Type B pancreatic cell (in vitro differentiated cells): Measurements from ENCODE around the gene CCDC97. TPM values are rescaled to one million over a fixed set of nuclear protein-coding genes. Genes with fewer than 3 reads are reported as not detected.
A peak's percentile ranks its signal among the peaks of the same experiment; 100 is the strongest.

Experiments used
- DNase-seq: peaks from one replicate; pipeline ENCODE4 v3.0.0; 2021; ENCODE audit warnings: mixed read lengths; ENCODE audit not compliant: unreplicated experiment; ENCODE audit errors: extremely low spot score
- H3K27ac Mint-ChIP-seq: 2 replicates; pipeline ENCODE4 v1.8.0; 2021; ENCODE audit warnings: mild to moderate bottlenecking, mixed read lengths
- H3K27me3 Mint-ChIP-seq: 2 replicates; pipeline ENCODE4 v1.8.0; 2021; ENCODE audit warnings: mixed read lengths
- H3K36me3 Mint-ChIP-seq: 2 replicates; pipeline ENCODE4 v1.8.0; 2021; ENCODE audit warnings: mixed read lengths
- H3K4me1 Mint-ChIP-seq: one replicate; pipeline ENCODE4 v1.8.0; 2021; ENCODE audit warnings: mixed read lengths; ENCODE audit not compliant: unreplicated experiment
- H3K4me3 Mint-ChIP-seq: 2 replicates; pipeline ENCODE4 v1.8.0; 2021; ENCODE audit warnings: mild to moderate bottlenecking, mixed read lengths
- H3K9me3 Mint-ChIP-seq: 2 replicates; pipeline ENCODE4 v1.8.0; 2021; ENCODE audit warnings: mixed read lengths
- total RNA-seq: library from RNA; stranded (reverse); gene quantifications from 2 replicates; pipeline ENCODE4 v1.2.1, GENCODE V29; 2021; ENCODE audit warnings: low replicate concordance
- TF ChIP-seq, protein P1 (sequence below): fragments of 200-600 bp; sonication (generic); conservative IDR thresholded peaks from 2 replicates; pipeline ENCODE4 v1.5.0; 2021; ENCODE audit warnings: antibody characterized with exemption, mild to moderate bottlenecking

Gene CCDC97
- total RNA-seq, 1 donor from 2014 or later: 42.6 TPM

DNA sequence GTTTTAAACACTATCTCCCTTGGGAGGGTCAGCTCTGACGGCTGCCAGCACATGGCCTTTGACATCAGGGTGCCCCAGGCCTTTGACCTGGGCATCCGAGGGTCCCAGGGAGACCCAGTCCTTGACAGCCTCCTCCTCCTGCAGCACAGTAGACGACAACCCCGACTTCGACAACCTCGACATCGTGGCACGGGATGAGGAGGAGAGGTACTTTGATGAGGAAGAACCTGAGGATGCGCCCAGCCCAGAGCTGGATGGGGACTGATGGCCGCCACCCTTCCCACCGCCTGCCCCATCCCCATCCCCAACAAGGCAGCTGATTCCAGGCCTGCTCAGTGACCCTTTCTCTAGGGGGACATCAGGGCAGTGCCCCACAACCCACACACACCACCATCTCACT, 12.5 kb downstream of the CCDC97 start:
- no peaks in the 10 kb centered on the region for H3K36me3 Mint-ChIP-seq
- TF ChIP-seq, protein P1, sequence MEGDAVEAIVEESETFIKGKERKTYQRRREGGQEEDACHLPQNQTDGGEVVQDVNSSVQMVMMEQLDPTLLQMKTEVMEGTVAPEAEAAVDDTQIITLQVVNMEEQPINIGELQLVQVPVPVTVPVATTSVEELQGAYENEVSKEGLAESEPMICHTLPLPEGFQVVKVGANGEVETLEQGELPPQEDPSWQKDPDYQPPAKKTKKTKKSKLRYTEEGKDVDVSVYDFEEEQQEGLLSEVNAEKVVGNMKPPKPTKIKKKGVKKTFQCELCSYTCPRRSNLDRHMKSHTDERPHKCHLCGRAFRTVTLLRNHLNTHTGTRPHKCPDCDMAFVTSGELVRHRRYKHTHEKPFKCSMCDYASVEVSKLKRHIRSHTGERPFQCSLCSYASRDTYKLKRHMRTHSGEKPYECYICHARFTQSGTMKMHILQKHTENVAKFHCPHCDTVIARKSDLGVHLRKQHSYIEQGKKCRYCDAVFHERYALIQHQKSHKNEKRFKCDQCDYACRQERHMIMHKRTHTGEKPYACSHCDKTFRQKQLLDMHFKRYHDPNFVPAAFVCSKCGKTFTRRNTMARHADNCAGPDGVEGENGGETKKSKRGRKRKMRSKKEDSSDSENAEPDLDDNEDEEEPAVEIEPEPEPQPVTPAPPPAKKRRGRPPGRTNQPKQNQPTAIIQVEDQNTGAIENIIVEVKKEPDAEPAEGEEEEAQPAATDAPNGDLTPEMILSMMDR: no peak
- H3K4me1 Mint-ChIP-seq: peaks cover 37% of the 10 kb centered on the region
- H3K27me3 Mint-ChIP-seq: peaks cover 23% of the 10 kb centered on the region
- DNase-seq: no peak
- peak overlapping the region; percentile 57 for H3K27ac Mint-ChIP-seq
- H3K4me3 Mint-ChIP-seq: peak overlapping the region; percentile 30
- H3K9me3 Mint-ChIP-seq: no peaks in the 10 kb centered on the region

DNA sequence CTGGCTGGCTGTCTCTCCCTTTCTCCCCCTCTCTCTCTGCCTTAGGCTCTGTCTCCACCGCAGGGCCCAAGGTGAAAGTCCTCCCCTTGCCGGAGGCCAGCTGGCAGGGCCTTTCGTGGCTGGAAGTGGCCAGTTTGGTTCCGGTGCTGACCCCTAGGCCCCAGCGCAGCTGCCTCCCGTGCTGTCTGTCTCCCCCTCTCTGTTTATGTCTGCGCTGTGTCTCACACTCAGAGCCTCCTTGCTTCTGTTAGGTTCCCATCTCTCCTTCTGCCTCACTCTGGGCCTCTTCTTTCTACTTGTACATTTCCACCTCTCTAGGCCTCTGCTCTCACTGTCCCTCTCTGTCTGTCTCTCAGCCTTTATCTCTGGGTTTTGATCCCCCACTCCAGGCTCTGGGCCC, 13.1 kb downstream of the CCDC97 start:
- TF ChIP-seq, protein P1: no peak
- Mint-ChIP-seq H3K36me3 (no peaks in the 10 kb centered on the region), H3K4me1 (peaks cover 39% of the 10 kb centered on the region), H3K27me3 (peaks cover 26% of the 10 kb centered on the region), H3K9me3 (no peaks in the 10 kb centered on the region), H3K27ac (peak overlapping the region; percentile 57), H3K4me3 (peak overlapping the region; percentile 30)
- no peak for DNase-seq

DNA sequence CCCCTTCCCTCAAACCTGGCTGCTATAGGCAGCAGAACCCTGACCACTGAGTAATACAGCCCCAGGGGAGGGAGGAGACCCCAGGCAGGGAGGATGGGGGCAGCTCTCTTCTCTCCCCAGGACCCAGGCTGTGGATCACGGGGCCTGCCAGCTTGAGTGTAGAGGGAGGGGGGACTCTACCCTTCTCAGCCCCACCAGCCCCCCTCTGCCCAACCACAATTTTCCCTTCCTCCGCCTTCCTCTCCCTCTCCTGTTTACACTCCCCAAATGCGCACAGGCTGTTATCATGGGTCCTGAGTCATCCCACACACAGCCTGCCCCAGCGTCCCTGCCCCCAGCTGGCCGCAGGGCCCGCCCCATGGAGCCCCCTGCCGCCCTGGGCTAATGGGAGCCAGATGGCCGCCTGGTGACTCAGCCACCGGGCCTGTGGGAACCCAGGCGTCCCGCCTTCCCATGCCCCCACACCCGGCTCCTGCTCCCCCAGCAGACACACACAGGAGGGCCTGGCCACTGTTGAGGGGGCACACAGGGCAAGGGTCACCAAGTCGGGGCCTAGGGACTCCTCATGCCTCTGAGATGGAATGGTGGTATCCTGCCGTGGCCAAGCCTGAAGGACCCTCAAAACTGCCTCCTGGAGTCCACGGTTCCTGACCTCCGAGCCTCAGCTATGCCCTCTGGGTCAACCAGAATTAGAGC, 13.6 kb downstream of the CCDC97 start:
- H3K27ac Mint-ChIP-seq: peak overlapping the region; percentile 57
- TF ChIP-seq, protein P1: no peak
- no peak for DNase-seq
- H3K4me1 Mint-ChIP-seq: peaks cover 44% of the 10 kb centered on the region
- peaks cover 31% of the 10 kb centered on the region for H3K27me3 Mint-ChIP-seq
- no peaks in the 10 kb centered on the region for H3K9me3 Mint-ChIP-seq
- H3K4me3 Mint-ChIP-seq: peak overlapping the region; percentile 30
- H3K36me3 Mint-ChIP-seq: no peaks in the 10 kb centered on the region

DNA sequence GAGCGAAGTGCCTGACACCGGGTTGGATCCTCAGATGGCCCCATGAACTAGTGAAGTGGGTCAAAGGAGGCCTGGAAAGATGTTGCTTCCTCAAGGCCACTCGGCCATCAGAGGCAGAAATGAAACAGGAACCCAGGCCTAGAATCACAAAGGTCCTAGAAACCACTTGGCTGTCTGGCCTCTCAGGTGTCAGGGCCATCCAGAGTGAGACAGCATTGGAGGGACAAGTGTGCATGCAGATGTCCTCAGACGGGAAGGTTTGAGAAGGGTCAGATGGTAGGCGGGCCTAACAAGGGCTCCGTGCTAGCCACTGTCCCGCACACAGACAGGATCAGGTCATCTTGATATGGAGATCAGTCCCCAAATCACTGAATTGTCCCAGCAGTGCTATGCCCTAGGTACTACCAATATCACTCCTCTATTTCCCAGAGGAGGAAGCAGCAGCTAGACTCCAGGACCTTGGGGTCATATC, 14.3 kb downstream of the CCDC97 start:
- Mint-ChIP-seq H3K27ac (peak overlapping the region; percentile 12), H3K4me3 (peak overlapping the region; percentile 79), H3K27me3 (peaks cover 31% of the 10 kb centered on the region), H3K36me3 (no peaks in the 10 kb centered on the region), H3K4me1 (peaks cover 48% of the 10 kb centered on the region), H3K9me3 (no peaks in the 10 kb centered on the region)
- TF ChIP-seq, protein P1: no peak
- DNase-seq: no peak

DNA sequence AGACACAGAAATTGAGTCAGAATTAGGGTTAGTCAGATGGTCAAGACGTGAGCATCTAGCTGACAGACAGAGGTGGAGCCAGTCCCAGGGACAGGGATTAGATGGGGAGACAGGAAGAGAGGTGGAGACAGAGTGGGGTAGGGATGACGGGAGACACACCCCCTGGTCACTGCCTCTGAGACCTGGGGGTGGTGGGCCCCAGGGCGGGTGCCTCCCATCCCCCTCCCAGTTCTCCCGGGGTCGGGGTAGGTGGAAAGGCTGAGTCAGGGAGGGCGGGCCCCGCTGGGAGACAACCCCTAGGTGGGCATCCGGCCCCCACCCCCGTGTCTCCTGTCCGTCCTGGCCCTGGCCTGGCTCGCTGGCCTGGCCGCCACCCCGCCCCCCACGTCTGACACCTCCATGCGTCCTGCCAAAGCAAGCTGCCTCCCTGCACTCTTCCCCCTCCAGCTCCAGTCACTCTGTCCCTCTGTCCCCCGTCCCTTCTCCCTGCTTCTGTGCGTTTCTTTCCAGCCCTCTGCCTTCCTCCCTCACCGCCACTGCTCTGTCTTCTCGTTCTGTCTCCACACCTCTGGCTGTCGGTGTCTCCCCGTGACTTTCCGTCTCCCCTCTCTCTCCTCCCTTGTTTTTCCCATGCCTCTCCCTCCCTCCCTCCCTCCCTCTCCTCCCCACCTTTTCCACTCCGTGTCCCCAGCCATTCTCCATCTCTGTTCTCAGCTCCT, 15.1 kb downstream of the CCDC97 start:
- Mint-ChIP-seq H3K36me3 (no peaks in the 10 kb centered on the region), H3K4me3 (peak overlapping the region; percentile 80), H3K27me3 (peaks cover 31% of the 10 kb centered on the region), H3K9me3 (no peaks in the 10 kb centered on the region), H3K27ac (peak overlapping the region; percentile 12), H3K4me1 (peaks cover 48% of the 10 kb centered on the region)
- TF ChIP-seq, protein P1: no peak
- DNase-seq: no peak
